Stimulated activated CD4-positive, alpha-beta T cell treated with anti-CD3 and anti-CD28 coated beads, Interleukin-12 subunit alpha, Interleukin-12 subunit beta, amount 100 ng/mL, for 4 hours (primary cell): ENCODE results near the gene ZNF841.
A peak's percentile ranks its signal among the peaks of the same experiment; 100 is the strongest.
"Not testable (repeated sequence)": the region's sequence is repeated elsewhere in the genome, so short reads cannot be mapped to it uniquely, and the experiment has no call there.

ENCODE experiments used
- DNase-seq: peaks from one replicate; pipeline ENCODE4 v3.0.0-alpha.2; 2020

The ZNF841 gene

DNA sequence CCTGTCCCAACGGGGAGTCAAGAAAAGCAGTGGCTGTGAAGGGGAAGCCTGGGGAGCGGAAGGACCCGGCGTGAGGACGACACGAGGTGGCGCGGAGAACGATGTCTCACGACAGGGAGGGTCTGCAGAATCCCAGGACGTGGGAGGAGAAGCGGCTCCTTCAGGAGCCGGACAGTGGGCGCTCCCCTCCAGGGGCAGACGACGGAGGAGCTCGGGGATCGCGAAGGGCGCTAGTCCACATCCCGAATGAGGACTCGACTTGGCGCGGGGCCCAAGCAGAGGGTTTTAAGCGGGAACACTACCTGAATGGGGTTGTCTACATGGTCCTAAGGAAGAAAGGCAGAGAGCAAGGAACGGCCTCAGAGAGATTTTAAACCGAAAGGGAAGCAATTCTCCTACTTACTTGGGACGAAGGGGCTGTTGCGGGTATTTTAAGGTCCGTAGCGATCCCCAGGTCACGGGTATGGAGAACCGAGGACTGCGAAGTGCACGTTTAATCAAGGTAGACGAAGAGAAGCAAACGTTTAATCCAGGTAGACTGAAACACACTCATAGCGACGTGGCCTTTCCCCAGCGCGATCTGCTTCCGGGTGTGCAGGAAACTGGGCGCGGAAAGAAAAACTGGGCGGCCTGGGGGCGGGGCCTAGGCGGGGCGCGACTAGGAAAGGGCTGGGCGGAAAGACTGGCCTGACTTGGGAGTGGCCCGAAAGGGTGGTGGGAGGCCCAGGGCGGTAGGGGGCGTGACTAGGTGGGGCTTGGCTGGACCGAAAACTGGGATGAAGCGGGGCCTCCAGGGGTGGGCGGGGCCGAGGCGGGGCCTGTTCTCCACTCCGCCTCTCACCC lies at the start of gene ZNF841:
ZNF841 (minus strand) TSS at position 594 of the 843 bp plus-strand sequence. CDS start 10,964 bp downstream, outside the sequence.
- DNase-seq, result peak; percentile 80

DNA sequence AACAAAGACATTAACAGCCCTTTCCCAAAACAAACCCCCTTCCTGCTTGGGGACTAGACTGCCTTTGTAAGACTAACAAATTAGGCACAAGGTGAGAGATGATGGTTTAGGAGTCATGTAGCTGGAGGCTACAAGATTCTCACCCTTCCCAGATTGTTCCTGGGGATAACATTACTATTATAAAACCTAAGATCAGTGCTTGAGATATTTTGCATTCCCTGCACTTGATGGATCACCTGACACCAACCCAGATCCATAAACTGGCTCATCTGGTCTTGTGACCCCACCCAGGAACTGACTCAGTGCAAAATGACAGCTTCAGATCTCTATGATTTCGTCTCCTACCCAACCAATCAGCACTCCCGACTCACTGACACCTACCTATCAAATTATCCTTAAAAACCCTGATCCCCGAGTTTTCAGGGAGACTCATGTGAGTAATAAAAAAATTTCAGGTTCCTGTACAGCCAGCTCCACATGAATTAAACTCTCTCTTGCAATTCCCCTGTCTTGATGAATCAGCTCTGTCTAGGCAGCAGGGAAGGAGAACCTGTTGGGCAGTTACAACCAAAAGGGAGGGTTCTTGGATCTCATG lies 46.5 kb upstream of the ZNF841 start:
- no peak for DNase-seq

DNA sequence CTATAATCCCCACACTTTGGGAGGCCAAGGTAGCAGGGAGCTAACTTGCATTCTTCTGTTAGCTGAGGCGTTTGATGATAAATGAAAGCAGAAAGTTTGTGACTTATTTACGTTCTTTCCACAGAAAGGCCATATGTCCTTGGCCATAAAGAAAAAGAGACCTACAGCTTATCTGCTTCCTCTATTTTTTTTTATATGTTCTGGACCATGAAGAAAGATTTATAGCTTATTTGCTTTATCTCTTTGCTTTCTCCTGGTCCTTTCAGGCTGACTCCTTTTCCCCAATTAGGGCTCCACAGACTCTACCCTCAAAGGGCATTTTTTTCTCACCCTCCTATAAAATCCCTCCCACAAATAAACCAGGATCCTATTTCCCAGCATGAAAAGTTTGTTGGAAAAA lies 45.6 kb upstream of the ZNF841 start:
- no peak for DNase-seq

DNA sequence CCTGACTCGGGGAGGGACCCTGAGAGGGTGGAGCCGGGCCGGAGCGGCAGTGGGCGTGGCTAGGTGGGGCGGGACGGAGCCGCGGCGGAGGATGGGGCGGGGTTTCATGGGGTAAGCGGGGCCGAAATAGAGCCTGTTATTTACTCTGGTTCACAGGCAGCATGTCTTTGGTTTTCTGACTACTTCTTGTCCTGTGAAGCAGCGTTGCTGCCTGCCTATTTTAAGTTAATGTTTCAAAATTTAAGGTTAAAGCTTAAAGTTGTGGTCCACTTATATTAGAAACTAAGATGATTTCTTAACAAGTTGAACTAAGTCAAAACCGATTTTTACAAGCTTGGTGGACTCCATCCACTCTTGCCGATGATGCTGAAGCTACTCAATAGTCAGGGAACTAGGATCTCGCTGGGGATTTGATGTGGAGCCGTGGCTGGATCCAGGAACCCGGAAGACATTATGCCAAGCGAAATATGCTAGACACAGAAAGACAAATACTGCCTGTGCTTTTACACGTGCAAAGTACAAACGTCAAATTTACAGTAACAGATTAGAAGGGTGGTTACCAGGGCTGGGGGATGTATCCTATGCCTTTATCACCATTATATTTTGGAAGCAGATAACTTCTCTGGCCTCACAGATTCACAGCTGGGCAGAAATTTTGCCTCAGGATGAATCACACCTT lies 44.6 kb upstream of the ZNF841 start:
- DNase-seq, result peak; percentile 98

DNA sequence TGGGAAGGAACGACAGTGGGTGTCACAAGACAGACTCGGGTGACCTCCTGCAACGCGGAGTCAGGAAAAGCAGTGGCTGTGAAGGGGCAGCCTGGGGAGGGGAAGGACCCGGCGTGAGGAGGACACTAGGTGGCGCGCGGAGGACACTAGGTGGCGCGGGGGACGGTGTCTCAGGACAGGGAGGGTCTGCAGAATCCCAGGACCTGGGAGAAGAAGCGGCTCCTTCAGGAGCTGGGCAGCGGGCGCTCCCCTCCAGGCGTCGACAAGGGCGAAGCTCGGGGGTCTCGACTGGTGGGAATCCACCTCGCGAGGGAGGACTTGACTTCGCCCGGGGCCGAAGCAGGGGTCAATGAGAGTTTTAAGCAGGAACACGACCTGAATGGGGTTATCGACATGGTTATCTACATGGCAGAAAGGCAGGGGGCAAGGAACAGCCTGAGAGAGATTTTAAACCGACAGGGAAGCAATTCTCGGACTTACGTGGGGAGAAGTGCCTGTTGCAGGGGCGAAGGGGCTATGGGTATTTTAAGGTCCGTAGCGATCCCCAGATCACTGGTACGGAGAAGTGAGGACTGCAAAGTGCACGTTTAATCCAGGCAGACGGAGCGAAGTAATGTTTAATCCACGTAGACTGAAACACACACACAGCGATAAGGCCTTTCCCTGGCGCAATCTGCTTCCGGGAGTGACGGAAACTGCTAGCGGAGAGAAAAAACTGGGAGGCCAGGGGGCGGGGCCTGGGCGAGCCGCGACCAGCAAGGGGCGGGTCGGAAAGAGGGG lies 43.9 kb upstream of the ZNF841 start, which contains the start of gene ZNF616:
ZNF616 (minus strand) TSS at position 687 of the 780 bp plus-strand sequence. CDS start 9,426 bp downstream, outside the sequence.
- DNase-seq, result peak; percentile 80

DNA sequence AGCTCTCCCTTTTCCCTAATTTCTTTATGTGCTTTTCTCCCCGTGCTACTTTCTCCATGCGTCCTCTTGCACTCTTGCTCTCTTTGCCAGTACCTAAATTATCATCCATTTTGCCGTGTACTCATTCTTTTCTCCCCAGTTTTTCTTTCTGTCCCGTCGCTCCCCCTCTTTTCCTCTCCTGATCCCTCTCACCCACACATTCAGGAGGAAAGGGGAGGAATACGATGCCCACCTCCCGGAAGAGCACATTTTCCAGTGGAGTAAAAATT lies 43.4 kb upstream of the ZNF841 start:
- no peak for DNase-seq

DNA sequence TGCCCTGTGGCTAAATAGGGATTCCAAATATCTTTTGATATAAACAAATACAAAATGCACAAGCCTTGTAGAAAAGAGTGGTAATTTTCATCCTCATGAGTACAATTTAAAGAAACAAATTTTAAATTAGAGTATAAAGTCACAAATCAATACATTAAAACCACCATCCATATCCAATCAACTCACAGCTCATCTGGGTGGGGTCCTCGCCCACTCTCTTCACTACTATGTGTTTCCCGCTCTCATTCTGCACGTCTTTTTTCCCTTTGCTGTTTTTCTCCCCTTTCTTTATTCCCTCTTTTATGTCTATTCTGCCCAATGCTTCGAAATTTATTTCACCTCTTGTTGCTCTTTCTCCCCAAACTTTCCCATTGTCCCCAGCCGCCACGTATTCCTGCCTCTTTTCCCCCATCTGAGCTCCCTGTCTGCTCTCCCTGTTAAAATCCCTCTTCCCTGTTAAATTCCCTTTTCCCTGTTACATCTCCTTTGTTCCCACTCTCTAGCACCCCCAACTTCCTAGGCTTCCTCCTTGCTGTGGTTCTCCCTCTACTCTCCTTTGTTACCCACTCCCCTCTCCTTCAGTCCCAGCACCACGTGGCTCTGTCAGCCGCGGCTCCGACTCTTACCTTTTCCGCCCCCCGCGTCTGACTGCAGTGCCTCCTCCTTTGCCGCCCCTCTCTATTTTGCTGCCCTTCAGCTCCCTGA lies 42.9 kb upstream of the ZNF841 start:
- DNase-seq, result peak; percentile 35

DNA sequence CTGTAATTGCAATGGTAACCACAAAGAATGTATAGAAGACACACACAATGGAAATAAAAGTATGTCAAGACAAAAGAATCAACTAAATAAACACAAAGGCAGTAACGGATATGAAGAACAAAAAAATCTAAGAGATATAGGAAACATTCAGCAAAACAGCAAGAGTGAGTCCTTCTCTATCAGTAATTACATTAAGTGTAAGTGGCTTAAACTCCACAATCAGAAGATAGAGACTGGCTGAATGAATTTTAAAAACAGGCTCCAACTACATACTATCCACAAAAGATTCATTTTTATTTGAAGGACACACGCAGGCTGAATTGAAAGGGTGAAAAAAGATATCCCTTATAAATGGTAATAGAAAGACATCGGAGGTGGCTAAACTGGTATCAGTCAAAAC lies 24.7 kb upstream of the ZNF841 start:
- DNase-seq, result no peak

DNA sequence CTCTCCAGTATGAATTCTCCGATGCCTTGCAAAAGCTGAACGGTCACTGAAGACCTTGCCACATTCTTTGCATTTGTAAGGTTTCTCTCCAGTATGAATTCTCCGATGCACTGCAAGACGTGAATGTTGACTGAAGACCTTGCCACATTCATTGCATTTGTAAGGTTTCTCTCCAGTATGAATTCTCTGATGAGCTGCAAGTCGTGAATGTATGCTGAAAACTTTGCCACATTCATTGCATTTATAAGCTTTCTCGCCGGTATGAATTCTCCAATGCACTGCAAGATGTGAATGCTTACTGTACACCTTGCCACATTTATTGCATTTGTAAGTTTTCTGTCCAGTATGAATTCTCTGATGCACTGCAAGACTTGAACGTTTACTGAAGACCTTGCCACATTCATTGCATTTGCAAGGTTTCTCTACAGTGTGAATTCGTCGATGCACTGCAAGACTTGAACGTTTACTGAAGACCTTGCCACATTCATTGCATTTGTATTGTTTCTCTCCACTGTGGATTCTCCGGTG lies 20.0 kb upstream of the ZNF841 start:
- no peak for DNase-seq

DNA sequence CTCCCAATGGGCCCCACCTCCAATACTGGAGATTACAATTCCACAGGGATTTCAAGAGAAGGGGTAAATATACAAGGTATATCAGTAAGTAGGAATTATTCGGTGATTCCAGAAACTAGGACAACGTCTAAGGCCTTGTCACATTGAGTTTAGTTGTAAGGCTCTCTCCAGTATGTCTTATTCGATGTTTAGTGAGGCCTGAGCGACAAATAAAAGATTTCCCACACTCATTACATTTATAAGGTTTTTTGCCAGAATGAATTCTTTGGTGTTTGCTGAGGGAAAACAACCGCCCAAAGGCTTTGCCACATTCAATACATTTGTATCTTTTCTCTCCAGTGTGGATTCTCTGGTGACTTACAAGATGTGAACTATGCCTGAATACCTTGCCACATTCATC lies 19.1 kb upstream of the ZNF841 start:
- DNase-seq, result no peak

DNA sequence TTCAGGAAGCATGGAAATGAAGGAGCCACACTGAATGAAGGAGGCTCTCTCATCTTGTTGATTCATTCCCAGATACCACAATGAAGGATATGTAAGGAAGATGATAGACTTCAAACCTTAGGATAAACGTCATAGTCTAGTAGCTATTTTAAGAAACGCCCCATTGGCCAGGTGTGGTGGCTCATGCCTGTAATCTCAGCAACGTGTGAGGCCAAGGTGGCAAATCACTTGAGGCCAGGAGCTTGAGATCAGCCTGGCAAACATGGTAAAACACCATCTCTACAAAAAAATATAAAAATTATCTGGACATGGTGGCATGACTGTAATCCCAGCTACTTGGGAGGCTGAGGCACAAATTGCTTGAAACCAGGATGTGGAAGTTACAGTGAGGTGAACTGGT lies 17.1 kb upstream of the ZNF841 start:
- no peak for DNase-seq

DNA sequence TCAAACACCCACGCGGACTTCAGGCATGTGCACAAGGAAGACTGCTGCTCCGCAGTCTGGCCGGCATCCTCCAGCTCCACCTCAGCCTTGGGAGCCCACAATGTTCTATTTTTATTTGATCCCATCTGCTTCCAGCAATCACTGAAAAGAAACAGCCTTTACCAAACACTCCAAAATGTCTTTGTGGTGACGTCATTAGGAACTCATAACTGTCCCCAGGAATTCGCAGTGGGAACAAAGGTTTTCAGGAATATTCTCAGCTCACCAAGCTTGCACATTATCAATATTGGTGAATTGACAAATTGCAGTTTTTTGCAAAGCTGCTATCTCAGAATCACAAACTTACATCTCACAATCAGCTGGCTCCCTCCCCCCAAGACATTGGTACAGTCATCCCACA lies 15.2 kb upstream of the ZNF841 start:
- DNase-seq, result no peak

DNA sequence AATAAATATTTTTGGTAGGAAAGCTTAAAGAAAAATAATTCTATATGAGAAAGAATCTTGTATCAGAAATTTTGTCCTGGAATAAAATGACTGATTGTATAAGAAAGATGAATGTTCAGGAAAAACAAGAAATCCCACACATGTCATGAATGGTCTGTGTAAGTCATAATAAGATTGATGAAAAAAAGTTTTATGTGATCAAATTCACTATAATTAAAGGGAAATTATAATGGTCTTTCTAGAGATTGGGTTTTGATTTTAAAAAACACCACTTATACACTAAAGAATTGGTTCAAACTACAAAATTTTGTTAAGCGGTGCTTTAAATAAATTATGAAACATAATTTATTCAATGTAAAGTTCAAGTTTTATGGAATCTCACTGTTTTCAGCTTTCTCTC lies 7.2 kb upstream of the ZNF841 start:
- DNase-seq, result no peak

DNA sequence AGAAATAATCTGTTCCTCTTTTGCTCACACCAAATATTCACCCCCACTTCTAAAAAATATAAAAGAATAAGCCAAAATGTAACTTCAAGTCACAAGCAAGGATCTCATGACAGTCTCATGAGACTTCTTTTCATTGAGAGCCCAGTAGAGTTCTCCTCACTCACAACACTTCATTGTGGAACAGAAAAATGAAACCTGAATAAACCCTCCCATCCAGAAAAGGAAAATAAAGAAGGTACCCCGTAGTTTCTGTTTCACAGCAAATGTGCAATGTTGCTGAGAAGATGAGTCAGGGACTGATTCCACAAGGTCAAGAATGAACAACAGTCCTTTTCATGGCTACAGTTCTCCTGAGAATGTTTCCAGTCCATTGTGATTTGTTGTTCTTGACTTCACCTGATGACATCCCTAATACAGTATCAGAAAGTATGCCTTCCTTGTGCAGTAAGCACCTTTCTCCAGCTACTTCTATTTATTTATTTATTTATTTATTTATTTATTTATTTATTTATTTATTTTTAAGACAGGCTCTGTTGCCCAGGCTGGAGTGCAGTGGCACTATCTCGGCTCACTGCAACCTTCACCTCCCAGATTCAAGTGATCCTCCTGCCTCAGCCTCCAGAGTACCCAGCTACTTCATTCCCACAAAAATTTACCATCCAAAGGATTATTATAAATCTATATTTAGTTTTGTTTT lies 6.4 kb upstream of the ZNF841 start:
- DNase-seq, result no peak

DNA sequence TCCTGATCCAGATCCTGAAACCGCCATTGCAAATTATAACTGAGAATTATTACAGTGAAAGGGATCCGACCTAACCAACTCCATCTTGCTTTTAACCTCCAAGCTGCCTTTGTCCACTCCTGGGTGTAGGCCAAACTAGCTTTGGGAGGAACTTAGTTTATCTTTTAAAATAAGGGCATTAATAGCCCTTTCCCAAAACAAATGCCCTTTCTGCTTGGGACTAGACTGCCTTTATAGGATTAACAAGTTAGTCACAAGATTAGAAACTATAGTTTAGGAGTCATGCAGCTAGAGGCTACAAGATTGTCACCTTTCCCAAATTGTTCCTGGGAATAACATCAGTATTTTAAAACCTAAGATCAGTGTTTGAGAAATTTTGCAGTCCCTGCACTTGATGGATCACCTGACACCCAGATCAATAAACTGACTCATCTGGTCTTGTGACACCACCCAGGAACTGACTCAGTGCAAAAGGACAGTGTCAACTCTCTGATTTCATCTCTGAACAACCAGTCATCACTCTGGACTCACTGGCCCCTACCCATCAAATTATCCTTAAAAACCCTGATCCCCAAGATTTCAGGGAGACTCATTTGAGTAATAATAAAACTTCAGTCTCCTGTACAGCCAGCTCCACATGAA lies 4.1 kb upstream of the ZNF841 start:
- DNase-seq, result no peak

DNA sequence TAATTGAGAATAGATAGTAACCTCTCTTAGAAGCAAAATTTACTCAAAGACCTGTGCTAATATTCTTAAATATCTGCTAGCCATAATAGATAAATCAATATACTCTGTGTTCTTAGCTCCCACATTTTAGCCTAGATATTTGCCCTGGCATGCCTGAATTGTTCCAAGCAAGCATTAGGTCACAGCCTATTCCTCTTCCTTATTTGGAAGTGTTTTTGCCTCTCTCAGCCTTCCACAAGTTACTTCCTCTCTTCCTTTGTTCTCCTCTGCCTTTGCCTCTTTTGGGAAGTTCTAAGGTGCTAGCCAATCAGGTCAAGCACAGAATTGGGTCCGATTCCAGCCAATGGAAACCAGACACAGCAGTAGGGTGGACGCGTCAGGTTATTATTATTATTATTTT lies 851 bp upstream of the ZNF841 start:
- not testable (repeated sequence) for DNase-seq

DNA sequence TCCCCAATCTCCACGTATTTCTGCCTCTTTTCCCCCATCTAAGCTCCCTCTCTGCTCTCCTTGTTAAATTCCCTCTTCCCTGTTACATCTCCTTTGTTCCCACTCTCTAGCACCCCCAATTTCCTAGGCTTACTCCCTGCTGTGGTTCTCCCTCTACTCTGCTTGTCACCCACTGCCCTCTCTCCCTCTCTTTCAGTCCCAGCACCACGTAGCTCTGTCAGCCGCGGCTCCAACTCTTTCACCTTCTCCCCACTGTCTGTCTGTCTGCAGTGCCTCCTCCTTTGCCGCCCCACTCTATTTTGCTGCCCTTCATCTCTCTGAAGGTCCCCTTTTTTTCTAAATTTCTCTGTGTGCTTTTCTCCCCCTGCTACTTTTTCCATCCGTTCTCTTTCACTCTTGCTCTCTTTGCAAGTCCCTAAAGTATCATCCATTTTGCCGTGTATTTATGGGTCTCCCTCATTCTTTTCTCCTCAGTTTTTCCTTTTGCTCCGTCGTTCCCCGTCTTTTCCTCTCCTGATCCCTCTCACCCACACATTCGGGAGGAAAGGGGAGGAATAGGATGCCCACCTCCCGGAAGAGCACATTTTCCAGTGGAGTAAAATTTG lies 937 bp downstream of the ZNF841 start:
- DNase-seq, result no peak

DNA sequence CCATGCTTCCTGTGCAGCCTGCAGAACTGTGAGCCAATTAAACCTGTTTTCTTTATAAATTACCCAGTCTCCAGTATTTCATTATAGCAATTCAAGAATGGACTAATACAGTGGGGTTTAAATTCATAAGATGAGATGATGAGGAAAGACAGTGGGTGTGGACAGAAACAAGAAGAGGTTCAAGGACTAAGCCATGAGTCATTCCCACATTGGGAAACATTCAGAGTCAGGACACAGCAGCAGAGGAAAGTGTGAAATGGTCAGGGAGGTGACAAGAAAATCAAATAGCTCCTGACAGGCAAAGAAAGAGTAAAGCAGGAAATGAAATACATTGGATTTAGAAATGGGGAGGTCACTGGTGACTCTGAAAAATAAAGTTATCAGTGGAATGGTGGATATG lies 9.1 kb downstream of the ZNF841 start:
- DNase-seq, result no peak

DNA sequence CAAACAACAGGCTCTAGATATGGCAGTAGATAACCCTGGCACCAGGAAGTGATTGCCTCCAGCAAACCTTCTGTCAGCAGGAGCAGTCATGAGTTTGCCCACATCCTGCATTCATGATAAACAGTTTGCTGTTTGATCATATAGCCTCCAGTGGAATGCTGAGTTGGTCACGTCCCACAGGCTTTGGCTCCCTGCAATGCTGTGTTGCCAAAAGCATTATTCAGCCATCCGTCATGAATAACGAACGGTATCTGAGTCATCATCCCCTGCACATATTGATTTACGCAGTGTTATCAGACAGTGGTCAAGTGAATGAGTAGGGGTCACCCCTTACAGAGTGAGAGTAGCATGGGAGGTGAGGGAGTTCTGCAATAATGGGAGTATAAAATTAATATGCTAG lies 25.1 kb downstream of the ZNF841 start:
- no peak for DNase-seq

DNA sequence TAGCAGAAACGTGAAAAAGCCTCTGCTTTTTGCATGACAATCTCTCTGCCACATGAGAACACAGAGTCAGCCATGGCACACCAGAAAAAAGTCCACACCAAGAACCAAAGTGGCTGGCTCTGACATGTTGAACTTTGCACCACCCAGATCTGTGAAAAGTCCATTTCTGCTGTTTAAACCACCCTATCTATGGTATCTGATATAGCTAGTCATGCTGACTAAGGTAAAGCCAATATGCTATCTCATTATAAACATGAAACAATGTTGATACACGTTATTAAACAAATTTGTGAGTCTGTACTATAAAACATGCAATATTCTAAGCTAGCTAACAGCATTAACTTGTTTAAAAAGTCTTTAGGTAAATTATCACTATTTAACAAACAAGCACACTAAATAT lies 25.9 kb downstream of the ZNF841 start:
- no peak for DNase-seq
